ENCODE results near the gene MLXIPL.

GRCh38 chr7:73573276-73573675 is 51.0 kb downstream of the MLXIPL start:
- TF ChIP-seq EZH2 (IDR thresholded peaks at IDR 0.05) = no peak
- TF ChIP-seq, protein P1, sequence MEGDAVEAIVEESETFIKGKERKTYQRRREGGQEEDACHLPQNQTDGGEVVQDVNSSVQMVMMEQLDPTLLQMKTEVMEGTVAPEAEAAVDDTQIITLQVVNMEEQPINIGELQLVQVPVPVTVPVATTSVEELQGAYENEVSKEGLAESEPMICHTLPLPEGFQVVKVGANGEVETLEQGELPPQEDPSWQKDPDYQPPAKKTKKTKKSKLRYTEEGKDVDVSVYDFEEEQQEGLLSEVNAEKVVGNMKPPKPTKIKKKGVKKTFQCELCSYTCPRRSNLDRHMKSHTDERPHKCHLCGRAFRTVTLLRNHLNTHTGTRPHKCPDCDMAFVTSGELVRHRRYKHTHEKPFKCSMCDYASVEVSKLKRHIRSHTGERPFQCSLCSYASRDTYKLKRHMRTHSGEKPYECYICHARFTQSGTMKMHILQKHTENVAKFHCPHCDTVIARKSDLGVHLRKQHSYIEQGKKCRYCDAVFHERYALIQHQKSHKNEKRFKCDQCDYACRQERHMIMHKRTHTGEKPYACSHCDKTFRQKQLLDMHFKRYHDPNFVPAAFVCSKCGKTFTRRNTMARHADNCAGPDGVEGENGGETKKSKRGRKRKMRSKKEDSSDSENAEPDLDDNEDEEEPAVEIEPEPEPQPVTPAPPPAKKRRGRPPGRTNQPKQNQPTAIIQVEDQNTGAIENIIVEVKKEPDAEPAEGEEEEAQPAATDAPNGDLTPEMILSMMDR (IDR thresholded peaks at IDR 0.05) = no peak
- no peak for TF ChIP-seq EZH2phosphoT487 (IDR thresholded peaks at IDR 0.05)

Measured in neural progenitor cell (in vitro differentiated cells).